Right atrium auricular region (tissue), 2 donors: Measurements from ENCODE around the gene DHRS7B. TPM values are rescaled to one million over a fixed set of nuclear protein-coding genes. Genes with fewer than 3 reads are reported as not detected.

ENCODE experiments used
- DNase-seq: peaks from one replicate; pipeline ENCODE4 v3.0.0-alpha.2; 2019; ENCODE audit warnings: low spot score
- H3K27ac ChIP-seq, 2 donors: fragments of 200-600 bp; sonication (generic); 1 replicate in 1 of 2; 2 replicates in 1 of 2; pipeline ENCODE4 v1.5.1; 2016 to 2019
- H3K27me3 ChIP-seq, 2 donors: fragments of 200-600 bp; sonication (generic); one replicate each; pipeline versions ENCODE4 v1.5.1 to v1.6.0; 2017 to 2019
- H3K36me3 ChIP-seq: fragments of 200-600 bp; sonication (generic); one replicate; pipeline ENCODE4 v1.5.1; 2016
- H3K4me1 ChIP-seq, 2 donors: fragments of 200-600 bp; sonication (generic); one replicate each; pipeline versions ENCODE4 v1.5.1 to v1.6.0; 2017 to 2019
- H3K4me3 ChIP-seq, 2 donors: fragments of 200-600 bp; sonication (generic); 1 replicate in 1 of 2; 2 replicates in 1 of 2; pipeline ENCODE4 v1.5.1; 2017 to 2019; ENCODE audit warnings: mild to moderate bottlenecking in 1 of 2, moderate library complexity in 1 of 2
- H3K9me3 ChIP-seq, 2 donors: fragments of 200-600 bp; sonication (generic); one replicate each; pipeline ENCODE4 v1.5.1; 2019
- CTCF ChIP-seq, 2 donors: fragments of 200-600 bp; sonication (generic); IDR thresholded peaks; one replicate each; pipeline ENCODE4 v1.5.1; 2019; ENCODE audit warnings: antibody characterized with exemption in 2 of 2
- total RNA-seq, 2 donors: library from RNA; depleted of rRNA; stranded (reverse); fragments of >200 nt; gene quantifications; one replicate each; pipeline ENCODE4 v1.1.0, GENCODE V29; 2016

Gene DHRS7B
- total RNA-seq, 2 donors from 2014 or later, result 35.8 to 45.3 TPM

- H3K36me3 ChIP-seq, result no peaks in the 10 kb centered on the region
- H3K27ac ChIP-seq, result no peak overlapping the region
- no peaks in the 10 kb centered on the region for H3K9me3 ChIP-seq
- H3K4me3 ChIP-seq, result no peak overlapping the region
- no peak for DNase-seq
- H3K27me3 ChIP-seq, result no peaks in the 10 kb centered on the region
- TF ChIP-seq CTCF (IDR thresholded peaks at IDR 0.05), result no peak
- H3K4me1 ChIP-seq, result peaks cover 0 to under 1% of the 10 kb centered on the region in 2 donors
Observed at GRCh38 chr17:21085707-21086106, 41.1 kb upstream of the DHRS7B start.

- no peak overlapping the region for H3K4me3 ChIP-seq
- no peaks in the 10 kb centered on the region for H3K9me3 ChIP-seq
- H3K27me3 ChIP-seq, result no peaks in the 10 kb centered on the region
- H3K36me3 ChIP-seq, result no peaks in the 10 kb centered on the region
- no peak overlapping the region for H3K27ac ChIP-seq
- H3K4me1 ChIP-seq, result peaks cover 0 to 5% of the 10 kb centered on the region in 2 donors
- no peak for DNase-seq
- no peak for TF ChIP-seq CTCF (IDR thresholded peaks at IDR 0.05)
Observed at GRCh38 chr17:21089145-21089544, 37.6 kb upstream of the DHRS7B start.

GRCh38 chr17:21089933-21090901, 36.5 kb upstream of the DHRS7B start:
- no peaks in the 10 kb centered on the region for H3K27me3 ChIP-seq
- no peak overlapping the region for H3K27ac ChIP-seq
- H3K4me1 ChIP-seq, result peaks cover 0 to 5% of the 10 kb centered on the region in 2 donors
- no peak for TF ChIP-seq CTCF (IDR thresholded peaks at IDR 0.05)
- no peaks in the 10 kb centered on the region for H3K36me3 ChIP-seq
- H3K9me3 ChIP-seq, result no peaks in the 10 kb centered on the region
- DNase-seq, result no peak
- no peak overlapping the region for H3K4me3 ChIP-seq

- no peak for TF ChIP-seq CTCF (IDR thresholded peaks at IDR 0.05)
- Histone ChIP-seq H3K9me3 (no peaks in the 10 kb centered on the region), H3K36me3 (no peaks in the 10 kb centered on the region)
Observed at GRCh38 chr17:21090902-21091618, 35.7 kb upstream of the DHRS7B start.

GRCh38 chr17:21094298-21094704, 32.5 kb upstream of the DHRS7B start:
- TF ChIP-seq CTCF (IDR thresholded peaks at IDR 0.05), result no peak
- Histone ChIP-seq H3K4me3 (no peak overlapping the region), H3K4me1 (peaks cover 0 to 12% of the 10 kb centered on the region in 2 donors), H3K27me3 (no peaks in the 10 kb centered on the region), H3K27ac (no peak overlapping the region), H3K9me3 (no peaks in the 10 kb centered on the region), H3K36me3 (no peaks in the 10 kb centered on the region)
- no peak for DNase-seq

More at GRCh38 chr17:21090902-21091618, 35.7 kb upstream of the DHRS7B start:
- DNase-seq, result no peak
- Histone ChIP-seq H3K27ac (no peak overlapping the region), H3K27me3 (no peaks in the 10 kb centered on the region), H3K4me3 (no peak overlapping the region), H3K4me1 (peaks cover 0 to 5% of the 10 kb centered on the region in 2 donors)
